SIG-M5 treated with dmso at 0.1 percent for 504 hours (cell line): ENCODE measurements around the gene NUP98.
"Not testable (repeated sequence)": the region's sequence is repeated elsewhere in the genome, so short reads cannot be mapped to it uniquely, and the experiment has no call there.

ENCODE experiments used
- DNase-seq: peaks from one replicate; lab custom pipeline; 2025; ENCODE audit not compliant: unreplicated experiment; lab: John Stamatoyannopoulos, UW

The NUP98 gene

DNA sequence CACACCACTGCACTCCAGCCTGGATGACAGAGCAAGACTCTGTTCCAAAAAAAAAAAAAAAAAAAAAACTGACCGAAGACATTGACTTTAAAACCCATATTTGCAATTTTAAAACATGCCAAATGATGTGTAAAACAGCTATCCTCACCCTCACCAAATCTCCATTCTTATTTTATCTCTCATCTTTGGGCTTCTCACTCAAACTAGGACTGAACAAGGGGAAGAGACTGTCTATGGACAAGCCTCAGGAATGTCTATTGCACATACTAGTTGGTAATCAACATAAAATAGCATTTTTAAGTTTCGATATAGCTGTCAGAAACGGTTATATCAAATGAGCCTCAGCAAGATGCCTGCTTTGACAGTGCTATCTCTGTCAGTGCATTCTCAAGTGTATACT lies 118.3 kb downstream of the NUP98 start:
- DNase-seq, result no peak

DNA sequence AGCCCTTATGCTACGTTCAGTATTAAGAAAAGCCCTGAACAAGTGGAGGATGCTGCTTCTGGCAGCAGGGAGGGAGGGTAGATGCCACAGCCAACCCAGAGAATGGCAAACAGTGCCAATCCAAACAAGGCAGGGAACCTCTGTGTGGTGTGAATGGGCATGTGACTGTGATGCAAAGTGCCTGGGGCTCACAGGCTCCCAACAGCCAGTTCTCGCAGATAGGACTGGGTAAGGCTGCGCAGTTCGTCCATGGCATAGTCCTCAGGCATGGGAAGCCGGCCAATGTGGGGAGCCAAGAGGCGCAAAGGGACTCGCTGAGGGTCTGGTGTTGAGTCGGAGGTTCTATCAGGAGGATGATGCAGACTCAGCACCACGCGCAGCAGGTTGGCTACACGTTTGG lies 121.4 kb downstream of the NUP98 start:
- no peak for DNase-seq

DNA sequence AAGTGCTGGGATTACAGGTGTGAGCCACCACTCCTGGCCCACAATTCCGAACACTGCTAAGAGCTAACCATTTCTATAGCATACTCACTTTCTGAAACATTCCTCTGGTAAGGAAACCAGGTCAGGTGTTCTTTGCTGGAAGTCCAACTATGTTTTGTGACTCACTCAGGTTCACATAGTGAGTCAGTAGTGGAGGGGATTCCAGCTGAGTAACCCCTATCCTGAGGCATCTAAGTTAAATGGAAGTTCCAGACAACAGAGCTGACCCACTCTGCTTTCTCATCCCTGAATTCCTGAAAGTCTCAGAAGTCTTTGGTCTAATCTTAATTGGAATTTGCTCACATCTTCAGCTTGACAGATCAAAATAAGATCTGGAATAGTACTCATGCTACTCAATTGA lies 123.2 kb downstream of the NUP98 start:
- DNase-seq, result no peak

DNA sequence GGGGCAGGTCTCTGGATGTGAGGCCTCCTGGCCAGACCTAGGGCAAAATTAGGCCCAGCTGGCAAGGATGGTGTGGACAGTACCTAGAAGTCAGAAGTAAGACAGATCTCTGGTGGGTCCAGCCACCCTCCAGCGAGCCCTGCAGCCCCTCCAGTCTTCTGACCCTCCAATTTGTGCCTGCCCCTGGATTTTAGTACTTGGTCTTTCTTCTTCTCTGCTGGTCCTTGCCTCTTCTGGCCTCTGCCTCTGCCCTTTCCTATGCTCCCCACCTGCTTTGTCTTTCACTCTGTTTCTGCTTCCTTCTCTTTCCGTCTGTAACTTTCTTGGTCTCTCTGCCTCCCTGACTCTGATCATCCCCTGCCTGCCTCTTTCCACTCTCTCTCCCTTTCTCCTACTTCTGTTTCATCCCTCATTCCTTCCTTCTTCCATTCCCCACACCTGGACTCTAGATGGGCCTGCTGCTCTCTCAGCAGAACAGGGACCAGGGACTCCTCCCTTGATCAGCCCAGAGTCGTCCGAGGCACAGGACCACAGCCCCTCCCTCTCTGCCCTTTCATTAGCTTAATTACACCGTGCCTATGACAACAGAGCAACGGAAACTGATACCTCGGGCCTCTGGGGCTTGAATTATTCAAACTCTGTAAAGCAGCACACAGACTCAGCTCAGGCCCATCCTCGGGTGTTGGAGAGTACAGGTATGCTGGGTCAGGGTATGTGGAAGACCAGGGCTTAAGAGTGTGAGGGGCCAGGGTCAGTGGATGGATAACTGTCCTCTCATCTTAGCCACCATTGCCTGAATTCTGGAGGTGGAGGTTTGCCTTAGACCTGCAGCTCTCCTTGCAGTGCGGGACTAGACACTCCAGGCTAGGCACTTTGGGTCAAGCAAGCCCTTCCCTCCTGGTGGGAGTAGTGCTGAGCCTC lies 125.8 kb downstream of the NUP98 start, which contains the start of gene CHRNA10:
Gene CHRNA10, minus strand, starts transcription at position 51 of the 921 bp plus-strand sequence. CDS start 72 bp downstream, outside the sequence.
- DNase-seq, result no peak

DNA sequence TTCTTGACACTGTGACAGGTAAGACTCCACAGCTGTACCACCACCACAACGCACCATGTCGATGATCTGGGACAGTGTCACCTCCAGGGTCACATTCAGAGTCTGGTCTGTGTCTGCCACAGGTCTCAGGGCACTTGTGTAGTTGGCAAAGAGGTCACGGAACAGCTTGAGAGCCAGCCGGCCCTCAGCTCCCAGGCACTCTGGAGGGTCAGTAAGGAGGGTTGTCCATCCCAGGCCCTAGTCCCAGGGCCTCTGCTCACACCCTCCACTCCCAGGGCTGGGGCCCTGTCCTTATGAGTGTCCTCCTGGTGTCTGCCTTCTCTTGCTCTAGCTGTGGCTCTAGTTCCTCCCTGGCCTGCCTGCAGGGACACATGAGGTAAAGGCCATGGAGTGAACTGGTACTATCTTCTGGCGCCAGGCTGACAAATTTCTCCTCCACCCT lies 127.6 kb downstream of the NUP98 start:
- DNase-seq, result no peak

DNA sequence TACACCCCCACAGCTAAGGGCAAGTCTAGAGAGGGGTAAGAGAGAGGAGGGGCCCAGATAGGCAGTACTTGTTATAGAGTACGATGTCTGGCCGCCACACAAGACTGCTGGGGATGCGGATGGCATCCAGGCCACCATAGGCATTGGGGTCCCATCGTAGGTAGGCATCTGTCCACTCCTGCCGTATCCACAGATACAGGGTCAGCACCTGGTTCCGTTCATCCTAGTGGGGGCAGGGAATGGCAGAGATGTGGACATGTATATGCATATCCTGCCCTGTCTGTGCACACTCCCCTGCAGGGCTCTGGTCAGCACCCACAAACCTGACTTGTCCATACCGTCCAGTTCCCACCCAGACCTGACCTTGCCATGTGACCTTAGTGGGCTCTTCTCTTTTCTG lies 128.2 kb downstream of the NUP98 start:
- DNase-seq, result no peak

DNA sequence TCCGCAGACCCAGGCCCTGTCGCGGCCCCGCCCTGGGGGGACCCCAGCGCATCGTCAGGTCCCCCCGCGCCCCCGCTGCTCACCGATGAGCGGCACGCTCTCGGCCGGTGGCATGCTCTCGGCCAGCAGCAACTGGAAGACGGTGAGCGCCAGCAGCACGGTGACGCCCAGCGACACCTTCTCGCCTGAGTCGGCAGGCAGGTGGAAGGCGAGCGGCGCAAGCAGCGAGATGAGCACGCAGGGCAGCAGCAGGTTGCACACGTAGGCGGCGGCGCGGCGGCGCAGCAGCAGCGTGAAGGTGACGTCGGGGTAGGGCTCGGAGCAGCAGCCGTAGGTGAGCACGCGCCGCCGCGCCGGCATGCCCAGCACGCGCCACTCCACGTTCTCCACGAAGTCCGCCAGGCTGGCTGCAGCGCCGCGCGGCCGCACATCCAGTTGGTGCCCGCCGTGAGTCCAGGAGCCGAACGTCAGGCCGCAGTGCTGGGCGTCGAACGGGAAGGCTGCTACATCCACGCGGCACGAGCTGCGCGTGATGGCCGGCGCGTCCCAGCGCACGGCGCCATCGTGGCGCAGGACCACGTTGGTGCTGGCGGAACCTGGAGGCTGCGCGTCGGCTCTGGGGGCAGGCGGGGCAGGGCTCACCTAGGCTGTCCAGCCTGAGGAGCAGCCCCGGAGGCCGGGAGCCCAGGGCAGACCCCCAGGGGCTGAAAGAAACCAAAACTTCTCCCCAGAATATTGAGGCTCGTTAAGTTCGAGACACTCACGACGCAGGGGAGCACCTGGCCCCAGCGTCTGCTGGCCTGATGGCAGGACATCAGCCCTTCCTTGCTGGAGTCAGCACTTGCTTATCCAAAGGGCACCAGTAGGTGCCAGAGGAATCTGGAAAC lies 130.0 kb downstream of the NUP98 start:
- no peak for DNase-seq

DNA sequence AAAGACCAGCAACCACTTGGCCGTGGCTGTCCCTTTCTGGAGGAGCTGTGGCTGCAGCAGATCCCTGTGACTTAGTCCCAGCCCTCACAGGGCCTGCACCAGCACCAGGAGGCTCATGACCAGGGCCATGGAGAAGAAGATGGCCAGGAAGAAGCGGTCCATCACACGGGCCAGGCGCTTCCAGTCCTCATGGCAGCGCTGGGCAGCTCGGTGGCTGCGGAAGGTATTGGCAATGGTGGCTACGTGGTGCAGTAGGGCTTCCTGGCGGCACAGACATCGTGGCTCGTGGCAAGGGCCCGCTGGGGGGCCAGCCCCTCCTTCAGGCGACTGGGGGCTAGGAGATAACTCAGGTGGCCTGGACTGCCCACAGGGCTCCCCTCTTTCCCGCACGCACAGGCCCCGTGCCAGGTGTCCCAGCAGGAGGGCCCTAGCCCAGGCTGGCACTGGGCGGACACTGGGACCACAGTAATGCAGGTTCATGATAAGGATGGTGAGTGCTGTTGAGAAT lies 131.3 kb downstream of the NUP98 start:
- DNase-seq, result no peak

DNA sequence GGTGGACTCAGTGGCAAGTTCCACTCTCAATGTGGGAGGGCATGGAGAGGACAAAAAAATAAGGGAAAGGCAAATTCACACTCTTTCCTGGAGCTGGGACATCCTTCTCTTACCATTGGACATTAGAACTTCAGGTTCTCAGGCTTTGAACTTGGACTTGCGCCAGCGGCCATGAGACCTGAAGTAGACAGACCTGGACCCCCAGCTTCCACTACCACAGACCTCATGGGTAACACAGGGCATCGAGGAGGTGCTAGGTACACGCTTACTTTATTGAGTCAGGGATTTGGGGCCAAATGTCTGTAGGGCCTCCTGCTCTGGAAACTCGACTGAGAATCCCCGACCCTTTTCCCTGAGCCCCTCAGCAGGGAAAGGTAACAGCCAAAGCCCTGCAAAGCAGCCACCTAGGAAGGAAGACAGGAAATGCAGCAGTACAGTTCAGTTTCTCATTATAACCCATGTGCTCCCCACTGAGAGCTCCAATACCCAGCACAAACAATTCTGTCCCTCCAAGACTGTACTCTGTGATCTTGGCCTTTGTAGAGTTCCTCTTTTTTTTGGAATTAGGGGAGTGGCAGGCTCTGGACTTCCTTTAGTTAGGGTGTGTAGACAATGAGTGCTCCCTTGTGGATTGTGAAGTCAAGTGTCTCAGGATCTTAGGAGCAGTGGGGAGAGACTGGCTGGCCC lies 131.9 kb downstream of the NUP98 start:
- DNase-seq, result peak; percentile 38

DNA sequence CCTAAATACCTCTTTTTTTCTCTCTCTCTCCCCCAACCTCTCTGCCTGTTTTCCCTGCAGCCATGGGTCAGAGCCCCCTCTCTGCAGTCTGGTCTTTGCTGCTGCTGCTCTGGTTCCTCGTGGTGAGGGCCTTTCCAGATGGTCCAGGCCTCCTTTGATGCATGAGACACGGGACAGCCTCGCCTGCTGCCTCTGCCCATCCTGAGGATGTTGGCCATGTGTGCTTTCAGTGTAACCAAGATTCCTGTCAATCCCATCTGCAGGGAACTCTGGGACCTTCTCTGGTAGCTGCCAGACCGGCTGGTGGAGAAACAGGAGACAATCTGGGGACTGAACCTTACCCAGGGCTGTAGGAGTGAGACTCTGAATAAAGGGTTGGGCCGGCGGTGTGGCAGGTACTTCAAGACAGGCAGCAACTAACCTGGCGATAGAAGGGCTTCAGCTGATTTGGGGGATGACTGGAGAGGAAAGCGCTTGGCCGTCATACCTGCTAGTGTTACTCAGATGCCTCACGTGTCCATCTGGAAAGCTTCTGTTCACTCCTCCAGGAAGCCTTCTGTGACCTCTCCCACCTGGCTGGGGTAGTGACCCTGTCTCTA lies 133.2 kb downstream of the NUP98 start:
- no peak for DNase-seq

DNA sequence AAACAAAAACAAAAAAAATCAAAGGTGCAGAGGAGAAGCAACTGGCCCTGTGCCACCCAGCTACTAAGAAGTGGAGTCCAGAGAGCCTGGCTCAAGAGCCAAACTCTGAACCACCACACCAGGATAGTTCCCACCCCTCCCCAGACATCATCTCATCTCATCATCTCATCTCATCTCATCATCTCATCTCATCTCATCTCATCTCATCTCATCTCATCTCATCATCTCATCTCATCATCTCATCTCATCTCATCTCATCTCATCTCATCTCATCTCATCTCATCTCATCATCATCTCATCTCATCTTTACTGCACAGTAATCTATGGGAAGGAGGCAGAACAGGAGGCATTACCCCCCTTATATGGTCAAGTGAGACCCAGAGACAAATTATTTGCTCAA lies 134.5 kb downstream of the NUP98 start:
- DNase-seq, result no peak

DNA sequence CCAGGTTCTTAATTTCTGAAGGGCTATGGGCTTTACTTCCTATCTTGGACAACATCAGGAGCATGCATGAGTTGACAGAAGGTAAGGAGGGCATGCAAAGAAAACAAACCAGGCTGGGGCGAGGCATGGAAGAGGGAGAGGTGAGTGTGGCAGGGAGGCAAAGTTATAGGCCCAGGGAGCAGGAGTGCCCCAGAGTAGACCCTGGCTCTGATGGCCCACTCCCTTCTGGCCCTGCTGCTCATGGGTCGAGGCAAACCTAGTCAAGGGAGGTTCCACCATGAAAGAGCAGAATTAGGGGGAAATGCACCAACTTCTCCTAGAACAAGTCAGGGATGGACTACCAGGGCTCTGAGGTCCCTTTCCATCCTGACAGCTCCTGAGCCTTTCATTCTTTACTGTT lies 136.4 kb downstream of the NUP98 start:
- DNase-seq, result no peak

DNA sequence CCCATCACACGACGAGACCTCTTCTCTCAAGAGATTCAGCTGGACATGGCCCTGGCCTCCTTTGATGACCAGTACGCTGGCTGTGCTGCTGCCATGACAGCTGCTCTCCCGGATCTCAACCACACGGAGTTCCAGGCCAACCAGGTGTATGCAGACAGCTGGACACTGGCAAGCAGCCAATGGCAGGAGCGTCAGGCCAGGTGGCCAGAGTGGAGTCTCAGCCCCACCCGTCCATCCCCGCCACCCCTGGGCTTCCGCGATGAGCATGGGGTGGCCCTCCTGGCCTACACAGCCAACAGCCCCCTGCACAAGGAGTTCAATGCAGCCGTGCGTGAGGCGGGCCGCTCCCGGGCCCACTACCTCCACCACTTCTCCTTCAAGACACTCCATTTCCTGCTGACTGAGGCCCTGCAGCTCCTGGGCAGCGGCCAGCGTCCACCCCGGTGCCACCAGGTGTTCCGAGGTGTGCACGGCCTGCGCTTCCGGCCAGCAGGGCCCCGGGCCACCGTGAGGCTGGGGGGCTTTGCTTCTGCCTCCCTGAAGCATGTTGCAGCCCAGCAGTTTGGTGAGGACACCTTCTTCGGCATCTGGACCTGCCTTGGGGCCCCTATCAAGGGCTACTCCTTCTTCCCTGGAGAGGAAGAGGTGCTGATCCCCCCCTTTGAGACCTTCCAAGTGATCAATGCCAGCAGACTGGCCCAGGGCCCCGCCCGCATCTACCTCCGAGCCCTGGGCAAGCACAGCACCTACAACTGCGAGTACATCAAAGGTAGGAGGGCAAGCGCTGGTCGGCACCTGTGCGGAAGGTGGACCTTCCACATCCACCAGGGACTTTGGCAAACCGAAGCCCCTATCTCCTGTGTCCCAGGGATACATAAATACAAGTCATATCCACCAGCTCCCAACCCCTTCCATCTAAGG lies 137.5 kb downstream of the NUP98 start:
- DNase-seq, result no peak

DNA sequence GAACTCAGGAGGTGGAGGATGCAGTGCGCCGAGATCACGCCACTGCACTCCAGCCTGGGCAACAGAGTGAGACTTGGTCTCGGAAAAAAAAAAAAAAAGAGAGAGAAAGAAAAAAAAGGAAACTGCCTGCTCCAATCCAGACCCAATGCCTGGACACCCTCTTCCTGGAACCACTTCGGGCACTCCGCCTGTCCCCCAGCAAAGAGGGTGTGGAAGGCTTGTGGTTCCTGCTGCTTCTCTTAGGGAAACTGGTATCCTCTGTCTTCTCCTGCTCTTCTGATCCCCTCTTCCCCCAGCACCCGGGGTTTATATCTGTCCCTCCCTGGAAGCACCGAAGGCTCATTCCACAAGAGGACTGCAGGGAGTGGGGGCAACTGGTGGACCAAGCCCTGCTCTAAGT lies 139.1 kb downstream of the NUP98 start:
- no peak for DNase-seq

DNA sequence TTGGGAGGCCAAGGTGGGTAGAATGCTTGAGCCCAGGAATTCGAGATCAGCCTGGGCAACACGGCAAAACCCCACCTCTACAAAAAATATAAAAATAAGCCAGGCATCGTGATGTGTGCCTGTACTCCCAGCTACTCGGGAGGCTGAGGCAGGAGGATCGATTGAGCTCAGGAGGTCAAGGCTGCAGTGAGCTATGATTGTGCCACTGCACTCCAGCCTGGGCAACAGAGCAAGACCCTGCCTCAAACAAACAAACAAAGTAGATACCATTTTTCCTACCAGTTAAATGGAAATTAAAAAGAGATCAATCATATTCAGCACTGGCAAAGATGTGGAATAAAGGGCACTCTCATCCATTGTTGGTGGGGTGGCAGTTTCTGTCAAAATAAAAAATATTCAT lies 140.0 kb downstream of the NUP98 start:
- DNase-seq, result not testable (repeated sequence)

DNA sequence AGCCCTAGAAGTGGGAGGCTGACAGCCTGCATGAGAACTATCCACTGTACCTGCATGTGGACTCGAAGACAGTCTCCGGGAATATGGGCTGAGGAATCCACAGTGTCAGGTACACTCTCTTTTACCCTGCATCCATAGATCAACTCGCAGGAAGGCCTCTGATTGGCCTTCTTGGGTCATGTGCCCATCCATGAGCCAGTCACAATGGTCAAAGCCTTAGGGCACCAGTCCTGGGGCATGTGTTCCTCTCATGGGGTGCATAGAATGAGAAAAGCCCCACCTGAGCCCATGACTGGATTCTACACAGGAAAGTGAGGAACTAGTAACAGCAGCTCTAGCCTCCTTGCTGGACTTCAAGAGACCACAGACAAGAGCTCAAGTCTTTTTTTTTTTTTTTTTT lies 141.8 kb downstream of the NUP98 start:
- DNase-seq, result no peak

DNA sequence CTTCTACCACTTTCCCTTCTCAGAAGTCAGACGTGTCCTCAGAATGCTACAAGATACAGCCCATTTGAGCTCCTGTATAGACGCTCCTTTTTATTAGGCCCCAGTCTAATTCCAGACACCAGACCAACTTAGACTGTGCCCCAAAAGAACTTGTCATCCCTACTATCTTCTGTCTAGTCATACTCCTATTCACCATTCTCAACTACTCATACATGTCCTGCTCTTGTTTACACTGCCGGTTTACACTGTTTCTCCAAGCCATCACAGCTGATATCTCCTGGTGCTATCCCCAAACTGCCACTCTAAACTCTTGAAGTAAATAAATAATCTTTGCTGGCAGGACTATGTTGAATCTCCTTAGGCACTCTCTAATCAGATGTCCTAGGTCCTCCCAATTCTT lies 144.8 kb downstream of the NUP98 start:
- not testable (repeated sequence) for DNase-seq

DNA sequence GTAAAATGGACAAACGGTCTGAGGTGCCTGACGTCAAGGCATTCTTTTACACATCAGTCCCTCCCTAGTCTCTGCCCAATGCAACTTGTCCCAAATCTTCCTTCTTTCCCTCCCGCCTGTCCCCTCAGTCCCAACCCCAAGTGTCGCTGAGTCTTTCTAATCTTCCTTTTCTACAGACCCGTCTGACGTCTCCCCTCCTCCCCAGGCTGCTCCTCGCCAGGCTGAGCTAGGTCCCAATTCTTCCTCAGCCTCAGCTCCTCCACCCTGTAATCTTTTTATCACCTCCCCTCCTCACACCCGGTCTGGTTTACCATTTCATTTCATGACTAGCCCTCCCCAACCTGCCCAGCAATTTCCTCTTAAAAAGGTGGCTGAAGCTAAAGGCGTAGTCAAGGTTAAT lies 148.0 kb downstream of the NUP98 start:
- DNase-seq, result not testable (repeated sequence)

DNA sequence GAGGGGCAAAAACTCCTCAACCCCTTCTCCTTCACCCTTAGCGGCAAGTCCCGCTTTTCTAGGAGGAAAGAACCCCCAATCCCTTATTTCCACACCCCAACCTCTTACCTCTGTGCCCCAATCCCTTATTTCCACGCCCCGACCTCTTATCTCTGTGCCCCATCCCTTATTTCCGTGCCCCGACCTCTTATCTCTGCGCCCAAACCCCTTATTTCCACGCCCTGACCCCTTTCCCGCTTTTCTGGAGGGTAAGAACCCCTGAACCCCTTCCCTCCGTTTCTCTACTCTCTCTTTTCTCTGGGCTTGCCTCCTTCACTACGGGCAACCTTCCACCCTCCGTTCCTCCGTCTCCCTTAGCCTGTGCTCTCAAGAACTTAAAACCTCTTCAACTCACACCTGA lies 148.5 kb downstream of the NUP98 start:
- not testable (repeated sequence) for DNase-seq

DNA sequence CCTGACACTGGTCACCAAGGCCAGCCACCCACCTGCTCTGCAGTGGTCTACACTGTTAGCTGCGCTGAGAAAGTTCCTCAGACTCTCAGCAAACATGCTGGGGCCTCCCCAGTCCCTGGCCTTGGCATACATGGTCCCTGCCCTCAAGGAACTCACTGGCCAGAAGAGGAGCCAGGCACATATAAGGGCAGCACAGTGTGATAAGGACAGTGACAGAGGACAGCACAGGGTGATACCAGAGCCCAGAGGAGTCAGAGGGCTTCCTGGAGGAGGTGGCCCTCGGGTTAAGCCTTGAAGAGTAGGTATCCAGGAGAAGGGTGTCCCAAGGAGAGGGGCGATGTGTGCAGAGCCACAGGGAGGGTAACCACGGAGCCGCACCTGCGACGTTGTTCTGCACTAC lies 151.8 kb downstream of the NUP98 start:
- no peak for DNase-seq
